LNCaP clone FGC (cell line): Measurements from ENCODE around the gene MEGF11.

Experiments used
- DNase-seq: peaks from one replicate; pipeline ENCODE4 v3.0.0-alpha.2; 2011; ENCODE audit warnings: low read depth
- H3K4me3 ChIP-seq: 2 replicates; pipeline ENCODE4 v1.5.1; 2011; ENCODE audit warnings: mild to moderate bottlenecking, low read depth, low read length, control low read depth
- CTCF ChIP-seq: IDR thresholded peaks from 2 replicates; pipeline ENCODE4 v1.5.1; 2012; ENCODE audit warnings: mild to moderate bottlenecking; ENCODE audit not compliant: control insufficient read depth, insufficient read depth; ENCODE audit errors: extremely low read depth

MEGF11 gene

GRCh38 chr15:66120422-66120821 lies 133.1 kb downstream of the MEGF11 start:
- no peak for TF ChIP-seq CTCF
- H3K4me3 ChIP-seq, result no peak overlapping the region
- no peak for DNase-seq

- DNase-seq, result no peak
- no peak for TF ChIP-seq CTCF
- H3K4me3 ChIP-seq, result no peak overlapping the region
Measured at GRCh38 chr15:66117841-66118240, 135.7 kb downstream of the MEGF11 start.

GRCh38 chr15:66115568-66116206 lies 137.9 kb downstream of the MEGF11 start:
- no peak overlapping the region for H3K4me3 ChIP-seq
- TF ChIP-seq CTCF, result no peak
- no peak for DNase-seq

GRCh38 chr15:66114863-66115425 lies 138.6 kb downstream of the MEGF11 start:
- DNase-seq, result no peak
- TF ChIP-seq CTCF, result no peak
- no peak overlapping the region for H3K4me3 ChIP-seq

- no peak for DNase-seq
- H3K4me3 ChIP-seq, result no peak overlapping the region
- no peak for TF ChIP-seq CTCF
Measured at GRCh38 chr15:66112388-66112787, 141.2 kb downstream of the MEGF11 start.

- H3K4me3 ChIP-seq, result no peak overlapping the region
- DNase-seq, result no peak
- no peak for TF ChIP-seq CTCF
Measured at GRCh38 chr15:66111363-66111762, 142.2 kb downstream of the MEGF11 start.

- H3K4me3 ChIP-seq, result no peak overlapping the region
- TF ChIP-seq CTCF, result no peak
- DNase-seq, result no peak
Measured at GRCh38 chr15:66110864-66111263, 142.7 kb downstream of the MEGF11 start.
